Measurements from ENCODE around the gene GRHL1.
"Not testable (repeated sequence)": the region's sequence is repeated elsewhere in the genome, so short reads cannot be mapped to it uniquely, and the experiment has no call there.

Gene GRHL1

GRCh38 chr2:10009811-10010781 lies 58.6 kb downstream of the GRHL1 start:
- DNase-seq (ENCODE audit: low read depth): no peak

GRCh38 chr2:10010861-10011605 lies 59.5 kb downstream of the GRHL1 start:
- not testable (repeated sequence) for DNase-seq (ENCODE audit: low read depth)

- not testable (repeated sequence) for DNase-seq (ENCODE audit: low read depth)
These were observed 60.3 kb downstream of the GRHL1 start for GRCh38 chr2:10011606-10012325.

GRCh38 chr2:10012366-10012962 lies 61.0 kb downstream of the GRHL1 start:
- DNase-seq (ENCODE audit: low read depth): not testable (repeated sequence)

- no peak for DNase-seq (ENCODE audit: low read depth)
These were observed 61.5 kb downstream of the GRHL1 start for GRCh38 chr2:10012963-10013461.

- not testable (repeated sequence) for DNase-seq (ENCODE audit: low read depth)
These were observed 62.3 kb downstream of the GRHL1 start for GRCh38 chr2:10013651-10014417.

GRCh38 chr2:10014418-10015190 lies 63.1 kb downstream of the GRHL1 start:
- no peak for DNase-seq (ENCODE audit: low read depth)

GRCh38 chr2:10015376-10015989 lies 64.0 kb downstream of the GRHL1 start:
- DNase-seq (ENCODE audit: low read depth): not testable (repeated sequence)

GRCh38 chr2:10016001-10016801 lies 64.7 kb downstream of the GRHL1 start:
- DNase-seq (ENCODE audit: low read depth): no peak

- DNase-seq (ENCODE audit: low read depth): no peak
These were observed 65.3 kb downstream of the GRHL1 start for GRCh38 chr2:10016802-10017258.

- DNase-seq (ENCODE audit: low read depth): no peak
These were observed 65.9 kb downstream of the GRHL1 start for GRCh38 chr2:10017313-10017941.

- DNase-seq (ENCODE audit: low read depth): no peak
These were observed 67.7 kb downstream of the GRHL1 start for GRCh38 chr2:10019174-10019573.

- DNase-seq (ENCODE audit: low read depth): no peak
These were observed 68.3 kb downstream of the GRHL1 start for GRCh38 chr2:10019602-10020400.

GRCh38 chr2:10022041-10022421 lies 70.5 kb downstream of the GRHL1 start:
- no peak for DNase-seq (ENCODE audit: low read depth)

- DNase-seq (ENCODE audit: low read depth): no peak
These were observed 71.0 kb downstream of the GRHL1 start for GRCh38 chr2:10022445-10022844.

- DNase-seq (ENCODE audit: low read depth): no peak
These were observed 71.6 kb downstream of the GRHL1 start for GRCh38 chr2:10022966-10023662.

Data from stimulated activated CD8-positive, alpha-beta memory T cell treated with anti-CD3 and anti-CD28 coated beads, Interleukin-12 subunit alpha, Interleukin-12 subunit beta, amount 100 ng/mL, for 4 hours (primary cell).